HG02852 (cell line): Measurements from ENCODE around the gene KCNQ5.
"Not testable (repeated sequence)": the region's sequence is repeated elsewhere in the genome, so short reads cannot be mapped to it uniquely, and the experiment has no call there.

ENCODE experiments used
- ATAC-seq: cut with Tn5 transposase; IDR thresholded peaks from one replicate; pipeline ENCODE4 v1.9.1; 2021; ENCODE audit warnings: mild to moderate bottlenecking, moderate library complexity; ENCODE audit not compliant: unreplicated experiment

KCNQ5 gene

GRCh38 chr6:73227606-73228255, 605.9 kb downstream of the KCNQ5 start:
- no peak for ATAC-seq

GRCh38 chr6:73231986-73232391, 610.1 kb downstream of the KCNQ5 start:
- no peak for ATAC-seq

- ATAC-seq: no peak
Measured at GRCh38 chr6:73233048-73233447, 611.2 kb downstream of the KCNQ5 start.

GRCh38 chr6:73233971-73234370, 612.1 kb downstream of the KCNQ5 start:
- not testable (repeated sequence) for ATAC-seq

GRCh38 chr6:73234733-73235132, 612.9 kb downstream of the KCNQ5 start:
- no peak for ATAC-seq

- no peak for ATAC-seq
Measured at GRCh38 chr6:73236144-73236750, 614.4 kb downstream of the KCNQ5 start.

GRCh38 chr6:73240730-73241129, 618.9 kb downstream of the KCNQ5 start:
- no peak for ATAC-seq

GRCh38 chr6:73242001-73242400, 620.1 kb downstream of the KCNQ5 start:
- ATAC-seq: no peak
